DOHH2 (cell line): ENCODE measurements around the gene CCDC30.
"Not testable (repeated sequence)": the region's sequence is repeated elsewhere in the genome, so short reads cannot be mapped to it uniquely, and the experiment has no call there.

Experiments
- H3F3A ChIP-seq: fragments of 200-600 bp; sonication (generic), shearing (Covaris generic); 2 replicates; pipeline ENCODE4 v1.6.0; 2016; ENCODE audit warnings: antibody characterized with exemption, mild to moderate bottlenecking; ENCODE audit not compliant: control insufficient read depth, insufficient read depth
- H3K27ac ChIP-seq: fragments of 200-600 bp; sonication (generic); 2 replicates; pipeline ENCODE4 v1.5.1; 2014; ENCODE audit warnings: low read depth, mild to moderate bottlenecking, low read length, moderate library complexity
- H3K27me3 ChIP-seq: fragments of 200-600 bp; sonication (generic); 2 replicates; pipeline ENCODE4 v1.6.1; 2014; ENCODE audit warnings: mild to moderate bottlenecking, low read length, mixed read lengths; ENCODE audit not compliant: control insufficient read depth
- H3K36me3 ChIP-seq: fragments of 200-600 bp; sonication (generic); 2 replicates; pipeline ENCODE4 v1.6.1; 2014; ENCODE audit warnings: mild to moderate bottlenecking, low read length, moderate library complexity, mixed read lengths; ENCODE audit not compliant: control insufficient read depth
- H3K4me1 ChIP-seq: fragments of 200-600 bp; sonication (generic); 2 replicates; pipeline ENCODE4 v1.6.1; 2014; ENCODE audit warnings: mild to moderate bottlenecking, low read length, mixed read lengths; ENCODE audit not compliant: control insufficient read depth
- H3K4me2 ChIP-seq: fragments of 200-600 bp; sonication (generic); 2 replicates; pipeline ENCODE4 v1.6.0; 2014; ENCODE audit warnings: mild to moderate bottlenecking, low read length, moderate library complexity
- H3K4me3 ChIP-seq: fragments of 200-600 bp; sonication (generic); 2 replicates; pipeline ENCODE4 v1.5.1; 2014; ENCODE audit warnings: mild to moderate bottlenecking, low read length, mixed read lengths
- H3K79me2 ChIP-seq: fragments of 200-600 bp; sonication (generic); 2 replicates; pipeline ENCODE4 v1.6.1; 2014; ENCODE audit warnings: mild to moderate bottlenecking, low read length, mixed read lengths; ENCODE audit not compliant: control insufficient read depth
- H3K9me2 ChIP-seq: fragments of 200-600 bp; sonication (generic); replicated peaks from 2 replicates; pipeline ENCODE4 v1.6.1; 2014; ENCODE audit warnings: mild to moderate bottlenecking, low read length, mixed read lengths; ENCODE audit not compliant: control insufficient read depth
- H3K9me3 ChIP-seq: fragments of 200-600 bp; sonication (generic); 2 replicates; pipeline ENCODE4 v1.6.1; 2014; ENCODE audit warnings: antibody characterized with exemption, low read length, mixed read lengths; ENCODE audit not compliant: control insufficient read depth, insufficient read depth
- H4K20me1 ChIP-seq: fragments of 200-600 bp; sonication (generic); 2 replicates; pipeline ENCODE4 v1.6.0; 2014; ENCODE audit warnings: low read depth, mild to moderate bottlenecking, antibody characterized with exemption, low read length, moderate library complexity; ENCODE audit not compliant: control insufficient read depth, insufficient read depth
- CTCF ChIP-seq: fragments of 200-600 bp; sonication (generic); IDR thresholded peaks from one replicate; pipeline ENCODE4 v1.5.1; 2014; ENCODE audit warnings: antibody characterized with exemption, mild to moderate bottlenecking, low read depth, low read length; ENCODE audit not compliant: poor library complexity, severe bottlenecking
- EZH2phosphoT487 ChIP-seq: fragments of 200-600 bp; sonication (generic); IDR thresholded peaks from 2 replicates; pipeline ENCODE4 v1.6.1; 2017; ENCODE audit warnings: borderline replicate concordance, mild to moderate bottlenecking, antibody characterized with exemption, low read length, moderate library complexity, mixed read lengths

CCDC30 gene

GRCh38 chr1:42484382-42484781, 21.3 kb downstream of the CCDC30 start:
- Histone ChIP-seq H3K79me2 (no peaks in the 10 kb centered on the region), H3K4me1 (no peaks in the 10 kb centered on the region), H3F3A (no peaks in the 10 kb centered on the region), H3K9me3 (no peaks in the 10 kb centered on the region), H3K9me2 (no peaks in the 10 kb centered on the region), H3K27me3 (peaks cover 7% of the 10 kb centered on the region; the same call in 1 of the 2 replicates), H4K20me1 (no peaks in the 10 kb centered on the region), H3K4me3 (no peak overlapping the region), H3K4me2 (no peak overlapping the region), H3K27ac (no peak overlapping the region), H3K36me3 (no peaks in the 10 kb centered on the region)
- TF ChIP-seq CTCF (no peak), EZH2phosphoT487 (no peak)

GRCh38 chr1:42490237-42490636, 27.2 kb downstream of the CCDC30 start:
- H3K4me3 ChIP-seq = no peak overlapping the region
- no peaks in the 10 kb centered on the region for H4K20me1 ChIP-seq
- no peaks in the 10 kb centered on the region for H3K4me1 ChIP-seq
- H3K27me3 ChIP-seq = 0 out of 2 replicates have a peak, but pooled peaks cover 7% of the 10 kb centered on the region
- no peaks in the 10 kb centered on the region for H3K9me3 ChIP-seq
- H3K36me3 ChIP-seq = no peaks in the 10 kb centered on the region
- TF ChIP-seq CTCF (no peak), EZH2phosphoT487 (no peak)
- no peaks in the 10 kb centered on the region for H3F3A ChIP-seq
- no peaks in the 10 kb centered on the region for H3K79me2 ChIP-seq
- H3K9me2 ChIP-seq = no peaks in the 10 kb centered on the region
- H3K27ac ChIP-seq = no peak overlapping the region
- H3K4me2 ChIP-seq = no peak overlapping the region

- H3K79me2 ChIP-seq, H3F3A ChIP-seq, H4K20me1 ChIP-seq, H3K4me1 ChIP-seq, H3K27me3 ChIP-seq, H3K27ac ChIP-seq, H3K4me2 ChIP-seq, H3K36me3 ChIP-seq, H3K4me3 ChIP-seq, H3K9me2 ChIP-seq: not testable (repeated sequence)
- H3K9me3 ChIP-seq = peaks cover 27% of the 10 kb centered on the region; the same call in 1 of the 2 replicates
Observed at GRCh38 chr1:42502031-42502430, 38.9 kb downstream of the CCDC30 start.

- TF ChIP-seq EZH2phosphoT487 (no peak), CTCF (no peak)
Observed at GRCh38 chr1:42504535-42505128, 41.5 kb downstream of the CCDC30 start.

More at GRCh38 chr1:42504535-42505128, 41.5 kb downstream of the CCDC30 start:
- Histone ChIP-seq H3K4me2 (no peak overlapping the region), H3K9me2 (no peaks in the 10 kb centered on the region), H3K9me3 (peaks cover 33% of the 10 kb centered on the region), H3K4me1 (no peaks in the 10 kb centered on the region), H4K20me1 (no peaks in the 10 kb centered on the region), H3K4me3 (no peak overlapping the region), H3K27me3 (no peaks in the 10 kb centered on the region), H3K27ac (no peak overlapping the region), H3K36me3 (no peaks in the 10 kb centered on the region), H3K79me2 (no peaks in the 10 kb centered on the region), H3F3A (no peaks in the 10 kb centered on the region)
